ENCODE data around the gene RHBDD1.

Gene RHBDD1

GRCh38 chr2:226845386-226846116 is 9.7 kb downstream of the RHBDD1 start:
- DNase-seq (no peak), ATAC-seq (no peak)

GRCh38 chr2:226847090-226847489 is 11.2 kb downstream of the RHBDD1 start:
- DNase-seq (no peak), ATAC-seq (no peak)

DNA sequence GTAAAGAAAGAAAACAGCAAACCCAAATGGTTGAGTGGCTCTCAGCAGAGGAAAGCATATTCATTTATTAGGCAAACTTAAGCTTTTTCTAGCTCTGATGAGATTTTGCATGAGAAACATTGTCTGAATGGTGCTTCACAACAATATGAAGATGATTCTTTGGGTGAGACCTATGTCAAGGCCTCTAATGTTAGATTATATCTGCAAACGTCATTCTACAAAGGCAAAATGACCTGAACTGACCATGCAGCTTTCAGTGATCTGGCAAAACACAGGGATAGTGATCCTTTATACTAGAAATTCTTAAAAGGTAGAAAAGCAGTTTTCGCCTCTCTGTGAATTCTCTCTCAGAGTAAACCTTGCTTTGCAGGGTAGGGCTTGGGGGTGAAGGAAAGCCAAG is 11.7 kb downstream of the RHBDD1 start:
- DNase-seq (no peak), ATAC-seq (no peak)

DNA sequence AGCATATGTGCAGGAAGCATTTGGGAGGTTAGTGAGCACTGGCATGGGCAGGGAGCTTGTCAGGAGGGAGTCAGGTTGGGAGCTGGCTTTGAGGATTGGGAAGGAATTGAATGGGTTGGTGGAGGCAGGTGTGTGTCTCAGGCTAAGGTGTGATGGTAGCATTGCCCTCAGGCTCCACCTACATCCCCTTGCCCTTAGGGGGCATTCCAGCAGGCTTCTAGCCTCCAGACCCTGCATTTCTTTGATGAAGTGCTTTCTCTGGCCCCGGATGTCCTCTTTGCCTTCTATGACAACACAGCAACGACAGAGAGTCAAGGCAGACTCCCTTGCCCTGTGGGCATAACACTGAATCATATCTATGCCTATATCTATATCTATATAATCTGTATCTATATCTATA is 13.5 kb downstream of the RHBDD1 start:
- no peak for ATAC-seq

GRCh38 chr2:226850024-226850423 is 14.2 kb downstream of the RHBDD1 start:
- DNase-seq, result no peak
- no peak for ATAC-seq

More for the DNA sequence above, 13.5 kb downstream of the RHBDD1 start:
- no peak for DNase-seq

DNA sequence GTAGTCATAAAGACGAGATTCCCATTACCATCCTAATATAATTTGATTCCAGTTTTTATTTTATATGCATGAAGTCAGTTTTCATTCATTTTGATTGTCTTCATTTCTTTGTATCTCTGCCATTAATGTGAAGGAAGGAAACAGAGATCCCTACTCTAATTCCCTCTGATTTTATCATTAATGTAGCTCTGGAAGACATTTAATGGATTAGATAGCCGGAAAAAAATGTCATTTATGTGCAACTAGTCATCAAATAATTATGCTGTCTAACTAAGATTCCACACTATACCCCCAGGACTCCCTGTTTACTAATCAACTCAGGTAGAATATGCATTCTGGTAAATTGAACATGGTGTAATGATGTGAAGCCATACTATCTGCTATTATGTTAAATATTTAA is 19.9 kb downstream of the RHBDD1 start:
- ATAC-seq (no peak), DNase-seq (no peak)

DNA sequence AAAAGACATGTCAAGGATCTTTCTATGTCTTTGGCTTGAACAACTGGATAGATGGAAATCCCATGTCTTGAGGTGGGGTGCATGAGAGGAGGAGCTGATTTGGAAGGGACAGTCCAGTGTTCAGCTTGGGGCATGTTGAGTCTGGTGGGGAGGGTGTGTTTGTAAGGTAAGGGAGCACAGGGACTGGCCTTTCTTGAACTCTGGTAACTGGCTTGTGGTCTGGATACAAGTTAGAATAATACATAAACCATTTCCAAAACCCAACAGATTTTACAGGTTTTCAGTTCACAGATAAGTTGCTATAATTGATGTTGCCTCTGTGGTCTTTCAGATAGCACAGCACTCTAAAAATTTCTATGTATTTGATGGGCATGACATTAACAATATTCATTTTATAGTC is 24.2 kb downstream of the RHBDD1 start:
- ATAC-seq (no peak), DNase-seq (no peak)

- ATAC-seq (peak; percentile 6), DNase-seq (no peak)
These were observed 26.8 kb downstream of the RHBDD1 start for GRCh38 chr2:226862623-226863022.

GRCh38 chr2:226865273-226865672 is 29.4 kb downstream of the RHBDD1 start:
- ATAC-seq, result no peak

GRCh38 chr2:226865710-226866109 is 29.9 kb downstream of the RHBDD1 start:
- no peak for DNase-seq
- no peak for ATAC-seq

More at GRCh38 chr2:226865273-226865672, 29.4 kb downstream of the RHBDD1 start:
- DNase-seq, result no peak

GRCh38 chr2:226868331-226869162 is 32.7 kb downstream of the RHBDD1 start:
- ATAC-seq (no peak), DNase-seq (no peak)

DNA sequence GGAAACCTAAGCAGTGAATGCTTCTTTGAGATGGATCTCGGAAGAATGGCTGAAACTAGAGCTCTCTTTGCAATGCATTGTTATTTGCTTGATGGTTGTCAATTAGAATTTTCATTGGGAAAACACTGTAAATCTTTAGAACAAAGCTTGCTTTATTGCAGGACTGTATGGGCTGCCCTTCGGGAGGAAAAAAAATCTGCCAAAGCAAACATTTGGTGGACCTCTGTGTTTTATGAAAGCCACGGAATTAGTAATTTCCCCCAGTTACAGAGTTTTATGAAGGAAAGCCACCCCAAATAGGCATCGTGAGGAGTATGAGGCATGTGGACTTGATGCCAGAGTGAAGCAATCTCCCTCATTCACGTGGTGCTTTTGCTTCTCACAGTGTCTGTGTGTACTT is 33.5 kb downstream of the RHBDD1 start:
- DNase-seq (no peak), ATAC-seq (no peak)

- DNase-seq (peak; percentile 8), ATAC-seq (peak; percentile 44)
These were observed 37.3 kb downstream of the RHBDD1 start for GRCh38 chr2:226873051-226873620.

DNA sequence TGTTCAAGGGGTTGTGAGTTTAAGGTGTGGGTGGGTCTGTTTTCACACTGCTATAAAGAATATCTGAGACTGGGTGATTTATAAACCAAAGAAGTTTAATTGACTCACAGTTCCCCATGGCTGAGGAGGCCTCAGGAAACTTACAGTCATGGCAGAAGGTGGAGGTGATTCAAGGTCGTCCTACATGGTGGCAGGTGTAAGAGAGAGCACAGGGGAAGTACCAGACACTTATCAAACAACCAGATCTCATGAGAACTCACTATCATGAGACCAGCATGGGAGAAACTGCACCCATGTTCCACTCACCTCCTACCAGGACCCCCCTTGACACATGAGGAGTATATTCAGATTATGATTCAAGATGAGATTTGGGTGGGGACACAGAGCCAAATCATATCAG is 38.0 kb downstream of the RHBDD1 start:
- ATAC-seq (peak; percentile 91), DNase-seq (peak; percentile 27)

DNA sequence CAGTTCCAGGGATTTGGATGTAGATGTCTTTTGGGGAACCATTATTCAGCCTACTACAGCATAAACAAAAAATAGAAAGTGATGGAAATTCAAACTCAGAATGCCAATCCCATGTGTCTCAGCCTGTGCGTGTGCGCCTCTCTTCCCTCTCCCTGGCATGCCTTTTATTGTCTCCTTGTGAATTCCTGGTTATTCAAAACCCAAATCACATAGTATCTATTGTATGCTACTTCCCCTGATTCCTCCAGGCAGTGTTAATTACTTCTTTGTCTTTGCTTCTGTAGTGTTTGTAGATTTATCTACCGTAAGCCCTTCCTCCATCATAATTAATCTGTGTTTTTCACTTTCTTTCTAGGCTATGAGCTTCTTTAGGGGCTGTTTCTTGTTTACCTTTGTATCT is 38.9 kb downstream of the RHBDD1 start:
- ATAC-seq, result no peak

DNA sequence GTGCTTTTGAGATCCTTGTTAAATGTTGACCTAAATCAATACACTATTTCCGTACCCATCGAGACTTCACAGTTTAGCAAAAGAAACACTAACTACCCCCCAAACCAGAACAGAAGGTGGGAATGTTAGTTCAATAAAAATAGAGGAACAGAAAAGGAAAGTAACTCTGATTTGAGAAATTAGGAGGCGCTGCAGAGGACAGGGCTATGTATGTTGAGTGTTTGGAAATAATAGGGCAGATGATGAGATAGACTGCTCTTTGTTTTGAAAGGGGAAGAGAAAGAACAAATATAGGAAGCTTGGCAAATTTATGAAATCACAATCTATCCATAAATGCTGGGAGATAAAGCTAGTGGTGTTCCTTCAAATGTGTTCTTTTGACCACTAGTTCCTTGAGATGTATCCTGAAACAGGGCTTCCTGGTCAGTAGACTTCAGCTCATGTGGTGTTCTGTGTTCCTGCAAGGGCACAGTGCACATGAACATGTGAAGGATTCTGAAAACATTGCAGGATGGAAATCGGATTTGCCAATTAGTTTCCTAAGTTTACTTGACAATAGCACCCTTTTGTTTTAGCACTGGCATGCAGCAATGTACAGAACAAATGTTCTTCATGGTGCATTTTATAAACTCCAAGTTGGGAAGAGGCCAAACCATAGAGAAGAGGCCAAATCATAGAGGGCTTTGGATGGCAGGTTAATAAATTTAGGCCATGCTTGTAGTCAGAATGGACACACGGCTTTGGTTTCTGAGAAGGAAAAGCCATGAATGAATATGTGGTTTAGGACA is 39.8 kb downstream of the RHBDD1 start:
- no peak for DNase-seq
- ATAC-seq, result no peak

More for the DNA sequence above, 38.9 kb downstream of the RHBDD1 start:
- DNase-seq, result no peak

DNA sequence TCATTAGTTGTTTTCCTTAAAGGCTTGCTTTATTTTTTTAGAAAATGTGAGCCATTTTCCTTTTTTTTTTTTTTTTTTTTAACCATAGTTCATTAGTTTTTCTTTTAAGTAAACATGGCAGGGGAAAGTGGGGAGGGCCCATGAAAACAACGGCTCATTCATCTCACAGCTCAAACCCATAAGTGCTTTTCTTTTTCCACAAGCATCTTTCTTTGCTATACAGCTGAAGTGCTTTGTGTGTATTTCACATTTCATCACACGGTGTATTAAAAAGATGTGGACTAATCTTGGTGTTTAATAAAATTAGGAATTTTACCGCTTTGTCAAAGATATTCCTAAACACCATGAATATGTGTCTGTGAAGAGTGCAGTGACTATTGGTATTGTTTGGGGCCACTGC is 41.6 kb downstream of the RHBDD1 start:
- DNase-seq, result no peak
- ATAC-seq, result no peak

DNA sequence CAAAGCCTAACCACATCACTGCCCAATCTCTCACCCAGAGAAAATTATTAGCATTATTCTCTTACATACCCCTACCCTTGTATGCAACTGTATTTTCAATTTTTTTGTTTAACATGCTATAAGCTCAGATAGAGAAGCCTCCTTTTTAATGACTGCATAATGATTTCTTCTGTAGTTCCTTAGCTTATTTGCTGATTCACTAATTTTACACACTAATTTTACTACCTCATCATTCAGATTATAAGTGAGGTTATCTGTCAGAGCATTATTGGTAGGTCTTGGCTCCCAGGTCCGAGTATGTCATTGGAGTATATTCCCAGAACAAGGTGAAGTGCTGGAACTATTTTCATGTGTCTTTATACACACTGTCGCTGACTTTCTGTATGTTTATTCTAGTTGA is 45.4 kb downstream of the RHBDD1 start:
- ATAC-seq (no peak), DNase-seq (no peak)

GRCh38 chr2:226882606-226883005 is 46.8 kb downstream of the RHBDD1 start:
- ATAC-seq (no peak), DNase-seq (no peak)

DNA sequence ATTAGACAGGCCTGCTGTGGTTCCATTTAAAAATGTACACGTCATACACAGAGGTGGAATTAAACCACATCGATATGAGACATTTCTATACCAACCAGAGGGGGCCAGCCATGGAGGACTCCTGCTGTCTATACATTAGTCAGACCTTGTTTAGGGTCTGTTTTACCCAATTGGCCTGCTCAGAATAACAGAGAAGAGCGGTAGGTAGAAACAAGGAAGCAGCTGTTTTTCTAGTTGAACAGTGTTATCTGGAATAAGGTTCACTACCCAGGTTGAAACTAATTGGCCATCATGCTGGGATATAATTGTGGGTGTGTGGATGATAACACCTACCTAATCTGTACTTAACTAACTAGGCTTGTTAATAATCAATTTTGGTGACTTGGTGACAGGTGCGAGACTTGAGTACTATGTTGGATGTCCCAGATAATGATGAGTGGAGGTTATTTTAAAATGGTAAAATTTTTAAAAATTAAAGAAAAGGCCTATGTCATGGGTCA is 47.5 kb downstream of the RHBDD1 start:
- no peak for ATAC-seq
- no peak for DNase-seq

GRCh38 chr2:226884166-226884565 is 48.3 kb downstream of the RHBDD1 start:
- DNase-seq (no peak), ATAC-seq (no peak)

DNA sequence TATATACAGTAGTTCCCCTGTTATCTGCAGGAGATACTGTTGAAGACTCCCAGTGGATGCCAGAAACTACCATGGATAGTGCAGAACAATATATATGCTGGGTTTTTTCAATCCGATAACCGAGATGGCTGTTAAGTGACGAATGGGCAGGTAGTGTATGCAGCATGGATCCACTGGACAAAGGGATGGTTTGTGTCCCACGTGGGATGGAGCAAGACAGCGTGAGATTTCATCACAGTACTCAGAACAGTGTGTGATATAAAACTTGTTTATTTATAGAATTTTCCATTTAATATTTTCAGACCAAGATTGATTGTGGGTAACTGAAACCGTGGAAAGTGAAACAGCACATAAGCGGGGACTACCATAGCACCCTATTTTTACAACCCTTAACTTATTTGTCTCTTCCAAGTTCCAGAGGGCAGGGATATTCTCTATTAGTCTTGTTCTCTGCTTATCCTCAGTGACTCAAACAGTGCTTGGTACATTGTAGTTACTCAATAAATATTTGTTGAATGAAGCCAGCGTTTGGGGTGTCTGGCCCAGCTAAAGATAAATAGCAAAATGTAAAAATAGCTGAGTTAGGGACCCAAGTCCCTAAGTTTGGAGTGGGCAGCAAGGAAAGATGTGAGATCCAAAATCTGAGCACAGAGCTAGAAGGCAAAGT is 50.0 kb downstream of the RHBDD1 start:
- no peak for DNase-seq
- ATAC-seq, result no peak
